ENCODE data around the gene CALR3.

- TF ChIP-seq ZFP91 (CRISPR knock-in tag; IDR thresholded peaks at IDR 0.05; ENCODE audit: borderline replicate concordance) (no peak), JUN (CRISPR knock-in tag; IDR thresholded peaks at IDR 0.05) (no peak), ATF1 (CRISPR knock-in tag; IDR thresholded peaks at IDR 0.05) (no peak), EZH2 (conservative IDR thresholded peaks at IDR 0.05; ENCODE audit: low read depth, low read length) (no peak)
These were observed 38.6 kb downstream of the CALR3 start for GRCh38 chr19:16457195-16457953.
